AG10803 (cell line): ENCODE results near the gene TBCK.

ENCODE experiments used
- DNase-seq: peaks from one replicate; pipeline ENCODE4 v3.0.0; 2010; ENCODE audit warnings: low read depth
- H3K4me3 ChIP-seq: 2 replicates; pipeline ENCODE4 v1.5.1; 2011; ENCODE audit warnings: mild to moderate bottlenecking, low read length, control low read depth
- CTCF ChIP-seq: conservative IDR thresholded peaks from 2 replicates; pipeline ENCODE4 v1.5.1; 2011; ENCODE audit warnings: mild to moderate bottlenecking, low read length, control low read depth, inconsistent platforms

TBCK gene

GRCh38 chr4:106320235-106320634 is 4.2 kb upstream of the TBCK start:
- no peak for DNase-seq
- no peak for TF ChIP-seq CTCF
- no peak overlapping the region for H3K4me3 ChIP-seq

- TF ChIP-seq CTCF = no peak
Observed at GRCh38 chr4:106318511-106318910, 2.5 kb upstream of the TBCK start.

GRCh38 chr4:106317815-106318214 is 1.8 kb upstream of the TBCK start:
- no peak for TF ChIP-seq CTCF
- peak overlapping the region; percentile 93 for H3K4me3 ChIP-seq
- no peak for DNase-seq

More at GRCh38 chr4:106318511-106318910, 2.5 kb upstream of the TBCK start:
- no peak for DNase-seq
- H3K4me3 ChIP-seq = peak overlapping the region; percentile 93

- H3K4me3 ChIP-seq = peak overlapping the region; percentile 93
- TF ChIP-seq CTCF = no peak
- DNase-seq = no peak
Observed at GRCh38 chr4:106316773-106317409, 882 bp upstream of the TBCK start.

- peak; percentile 57 for DNase-seq
- TF ChIP-seq CTCF = no peak
- peak overlapping the region; percentile 93 for H3K4me3 ChIP-seq
Observed at GRCh38 chr4:106315476-106315967, 487 bp downstream of the TBCK start.

GRCh38 chr4:106314960-106315359 is 1.0 kb downstream of the TBCK start:
- H3K4me3 ChIP-seq = peak overlapping the region; percentile 93
- TF ChIP-seq CTCF = no peak
- no peak for DNase-seq

- TF ChIP-seq CTCF = no peak
- no peak overlapping the region for H3K4me3 ChIP-seq
- no peak for DNase-seq
Observed at GRCh38 chr4:106312997-106313522, 2.9 kb downstream of the TBCK start.
